Caco-2 (cell line): Measurements from ENCODE around the gene COL24A1. TPM values are rescaled to one million over a fixed set of nuclear protein-coding genes. Genes with fewer than 3 reads are reported as not detected.

Source experiments
- BruUV-seq: library from RNA; stranded (reverse); fragments of 400-500 nt; replicated peaks from 2 replicates; lab custom pipeline; 2021; lab: Mats Ljungman, UMichigan
- CTCF ChIA-PET: fragments of 300-600 bp; sonication (Branson Sonifier 250); formaldehyde crosslinking; loops from one replicate; lab custom pipeline; 2022; ENCODE audit warnings: antibody characterized with exemption; lab: Charles Lee
- POLR2A ChIA-PET: fragments of 300-600 bp; sonication (Branson Sonifier 250); formaldehyde crosslinking; loops from one replicate; lab custom pipeline; 2022; ENCODE audit warnings: antibody characterized with exemption; lab: Charles Lee
- DNase-seq, 2 experiments: peaks; one replicate each; pipeline versions ENCODE4 v3.0.0 to v3.0.0-alpha.2; 2020 to 2022
- H3K27me3 ChIP-seq: replicated peaks from 2 replicates; pipeline ENCODE4 v1.6.0; 2011; ENCODE audit warnings: low read length; ENCODE audit not compliant: control insufficient read depth, insufficient read depth
- H3K36me3 ChIP-seq: 2 replicates; pipeline ENCODE4 v1.5.1; 2011; ENCODE audit warnings: low read length; ENCODE audit not compliant: control insufficient read depth, insufficient read depth
- H3K4me1 ChIP-seq: fragments of 250-450 bp; sonication (Bioruptor Pico); 2 replicates; pipeline ENCODE4 v1.5.1; 2020; ENCODE audit warnings: mild to moderate bottlenecking
- H3K4me3 ChIP-seq: 2 replicates; pipeline ENCODE4 v1.5.1; 2011; ENCODE audit warnings: low read depth, mild to moderate bottlenecking, control low read depth, low read length
- H3K9me3 ChIP-seq: fragments of 250-450 bp; sonication (Bioruptor Pico); 2 replicates; pipeline ENCODE4 v1.5.1; 2020; ENCODE audit warnings: mild to moderate bottlenecking, moderate library complexity
- H3K27ac Mint-ChIP-seq: one replicate; pipeline ENCODE4 v1.8.0; 2022; ENCODE audit warnings: mixed read lengths; ENCODE audit not compliant: unreplicated experiment
- H3K27me3 Mint-ChIP-seq: one replicate; pipeline ENCODE4 v1.8.0; 2022; ENCODE audit warnings: mixed read lengths; ENCODE audit not compliant: insufficient read depth, unreplicated experiment
- H3K36me3 Mint-ChIP-seq: one replicate; pipeline ENCODE4 v1.8.0; 2022; ENCODE audit warnings: mild to moderate bottlenecking, mixed read lengths; ENCODE audit not compliant: insufficient read depth, unreplicated experiment
- H3K4me1 Mint-ChIP-seq: one replicate; pipeline ENCODE4 v1.8.0; 2022; ENCODE audit warnings: low read depth, mixed read lengths; ENCODE audit not compliant: unreplicated experiment
- H3K4me3 Mint-ChIP-seq: one replicate; pipeline ENCODE4 v1.8.0; 2022; ENCODE audit warnings: mild to moderate bottlenecking, moderate library complexity, mixed read lengths; ENCODE audit not compliant: unreplicated experiment
- H3K9me3 Mint-ChIP-seq: one replicate; pipeline ENCODE4 v1.8.0; 2022; ENCODE audit warnings: mixed read lengths; ENCODE audit not compliant: unreplicated experiment
- intact Hi-C: fragments of 100-400 bp; cut with micrococcal nuclease; formaldehyde crosslinking; loops from one replicate; pipeline ENCODE4 v1.10.0; 2022; ENCODE audit not compliant: unreplicated experiment
- total RNA-seq: library from RNA; stranded (reverse); gene quantifications from 2 replicates; pipeline ENCODE4 v1.2.3, GENCODE V29; 2022
- TF ChIP-seq, protein P1 (sequence below), 2 experiments: fragments of 200-600 bp in 1 of 2; IDR thresholded peaks; 1 replicate in 1 of 2; 2 replicates in 1 of 2; pipeline versions ENCODE4 v1.5.1 to v1.8.0; 2011 to 2022; ENCODE audit warnings: antibody characterized with exemption in 1 of 2, control low read depth in 1 of 2, inconsistent platforms in 1 of 2, low read depth in 1 of 2, low read length in 1 of 2, mild to moderate bottlenecking in 1 of 2, moderate library complexity in 1 of 2; ENCODE audit not compliant: insufficient read depth in 1 of 2, severe bottlenecking in 1 of 2, unreplicated experiment in 1 of 2

The COL24A1 gene
- total RNA-seq, 1 experiment from 2014 or later = 0.07 TPM

GRCh38 chr1:86018283-86018923 lies 138.2 kb downstream of the COL24A1 start:
- ChIA-PET CTCF (interaction anchor here (0.6 to 1.0 kb wide), 3 partner anchors 258 to 710 kb away, joined by 3 read pairs; no protein-coding TSS in a partner anchor), POLR2A (no interaction called here)
- intact Hi-C loops = loop anchor here (1.0 kb wide), 3 partner anchors 124 to 710 kb away; partner anchors contain the start of gene ZNHIT6
- H3K4me1 Mint-ChIP-seq = no peaks in the 10 kb centered on the region
- no peaks in the 10 kb centered on the region for H3K36me3 ChIP-seq
- H3K4me3 ChIP-seq = no peak overlapping the region
- no peaks in the 10 kb centered on the region for H3K27me3 ChIP-seq
- no TSS peak for BruUV-seq
- no peaks in the 10 kb centered on the region for H3K4me1 ChIP-seq
- DNase-seq = peak in 1 of 2 experiments; percentile 8
- TF ChIP-seq, protein P1, sequence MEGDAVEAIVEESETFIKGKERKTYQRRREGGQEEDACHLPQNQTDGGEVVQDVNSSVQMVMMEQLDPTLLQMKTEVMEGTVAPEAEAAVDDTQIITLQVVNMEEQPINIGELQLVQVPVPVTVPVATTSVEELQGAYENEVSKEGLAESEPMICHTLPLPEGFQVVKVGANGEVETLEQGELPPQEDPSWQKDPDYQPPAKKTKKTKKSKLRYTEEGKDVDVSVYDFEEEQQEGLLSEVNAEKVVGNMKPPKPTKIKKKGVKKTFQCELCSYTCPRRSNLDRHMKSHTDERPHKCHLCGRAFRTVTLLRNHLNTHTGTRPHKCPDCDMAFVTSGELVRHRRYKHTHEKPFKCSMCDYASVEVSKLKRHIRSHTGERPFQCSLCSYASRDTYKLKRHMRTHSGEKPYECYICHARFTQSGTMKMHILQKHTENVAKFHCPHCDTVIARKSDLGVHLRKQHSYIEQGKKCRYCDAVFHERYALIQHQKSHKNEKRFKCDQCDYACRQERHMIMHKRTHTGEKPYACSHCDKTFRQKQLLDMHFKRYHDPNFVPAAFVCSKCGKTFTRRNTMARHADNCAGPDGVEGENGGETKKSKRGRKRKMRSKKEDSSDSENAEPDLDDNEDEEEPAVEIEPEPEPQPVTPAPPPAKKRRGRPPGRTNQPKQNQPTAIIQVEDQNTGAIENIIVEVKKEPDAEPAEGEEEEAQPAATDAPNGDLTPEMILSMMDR (IDR thresholded peaks at IDR 0.05; ENCODE audit: insufficient read depth in 1 of 2, low read depth in 1 of 2, low read length in 1 of 2, severe bottlenecking in 1 of 2, unreplicated experiment in 1 of 2) = peak; percentile 41 to 57
- H3K9me3 Mint-ChIP-seq = no peaks in the 10 kb centered on the region
- H3K27ac Mint-ChIP-seq = no peak overlapping the region
- no peaks in the 10 kb centered on the region for H3K9me3 ChIP-seq
- no peaks in the 10 kb centered on the region for H3K27me3 Mint-ChIP-seq
- no peaks in the 10 kb centered on the region for H3K36me3 Mint-ChIP-seq
- H3K4me3 Mint-ChIP-seq = no peak overlapping the region

DNA sequence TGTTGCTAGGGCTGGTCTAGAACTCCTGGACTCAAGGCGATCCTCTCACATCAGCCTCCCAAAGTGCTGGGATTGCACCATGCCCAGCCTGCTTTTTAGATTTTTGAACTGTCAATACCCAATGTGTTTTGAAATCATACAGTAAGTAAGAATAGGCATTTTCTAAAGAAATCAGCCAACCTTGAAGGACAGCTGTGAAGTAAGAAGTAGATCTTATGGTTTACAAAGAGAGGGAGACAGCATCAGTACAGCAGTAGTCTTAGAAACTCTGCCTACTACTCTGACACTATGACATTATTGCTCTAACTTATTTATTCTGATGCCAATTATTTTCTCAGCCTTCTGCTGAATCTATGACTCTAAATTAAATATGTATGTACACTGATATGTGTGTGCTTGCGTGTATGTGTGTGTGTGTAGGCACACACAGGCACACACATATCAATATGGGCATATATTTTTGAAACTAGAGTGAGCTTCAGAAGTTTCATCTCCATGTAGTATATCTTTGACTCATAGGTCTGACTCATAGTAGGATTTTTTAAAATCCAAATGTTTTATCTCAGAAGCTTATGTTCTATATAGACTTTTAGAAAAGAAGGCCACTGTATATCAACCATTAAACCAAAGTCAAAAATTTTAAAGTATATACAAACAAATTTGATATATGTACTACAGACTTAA lies 140.4 kb downstream of the COL24A1 start:
- TF ChIP-seq, protein P1 (IDR thresholded peaks at IDR 0.05; ENCODE audit: insufficient read depth in 1 of 2, low read depth in 1 of 2, low read length in 1 of 2, severe bottlenecking in 1 of 2, unreplicated experiment in 1 of 2) = no peak
- no peak overlapping the region for H3K4me3 Mint-ChIP-seq
- H3K36me3 ChIP-seq = no peaks in the 10 kb centered on the region
- no peaks in the 10 kb centered on the region for H3K36me3 Mint-ChIP-seq
- H3K9me3 Mint-ChIP-seq = no peaks in the 10 kb centered on the region
- ChIA-PET POLR2A (interaction anchor here (0.5 kb wide), 1 partner anchor 791 kb away, joined by 4 read pairs; no protein-coding TSS in a partner anchor), CTCF (no interaction called here)
- H3K4me3 ChIP-seq = no peak overlapping the region
- no peak for DNase-seq
- no TSS peak for BruUV-seq
- no peaks in the 10 kb centered on the region for H3K4me1 Mint-ChIP-seq
- no peaks in the 10 kb centered on the region for H3K27me3 ChIP-seq
- no peak overlapping the region for H3K27ac Mint-ChIP-seq
- H3K9me3 ChIP-seq = no peaks in the 10 kb centered on the region
- no peaks in the 10 kb centered on the region for H3K4me1 ChIP-seq
- intact Hi-C loops = no loop called here
- H3K27me3 Mint-ChIP-seq = peaks cover 4% of the 10 kb centered on the region

DNA sequence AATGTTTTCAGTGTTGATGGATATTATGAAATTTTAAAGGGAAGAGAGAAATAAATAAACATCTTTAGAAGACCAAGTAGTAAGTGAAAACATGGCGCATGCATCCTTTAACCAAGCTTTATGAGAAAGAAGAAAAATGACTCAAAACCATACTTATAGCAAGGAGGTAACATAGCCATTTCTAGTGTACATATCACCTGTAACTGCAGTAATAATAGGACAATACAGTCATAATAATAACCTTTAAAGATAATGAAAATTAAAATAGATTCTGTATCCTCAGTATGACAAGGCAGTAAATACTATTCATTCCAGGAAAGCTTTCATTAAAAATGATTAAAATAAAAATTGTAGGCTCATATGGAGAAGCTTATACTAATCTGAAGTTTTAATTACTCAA lies 141.2 kb downstream of the COL24A1 start:
- DNase-seq = no peak
- intact Hi-C loops = no loop called here
- ChIA-PET POLR2A (no interaction called here), CTCF (no interaction called here)
- H3K27me3 ChIP-seq = no peaks in the 10 kb centered on the region
- Mint-ChIP-seq H3K27ac (no peak overlapping the region), H3K9me3 (no peaks in the 10 kb centered on the region), H3K4me1 (no peaks in the 10 kb centered on the region), H3K27me3 (peaks cover 4% of the 10 kb centered on the region), H3K4me3 (no peak overlapping the region), H3K36me3 (no peaks in the 10 kb centered on the region)
- TF ChIP-seq, protein P1 (IDR thresholded peaks at IDR 0.05; ENCODE audit: insufficient read depth in 1 of 2, low read depth in 1 of 2, low read length in 1 of 2, severe bottlenecking in 1 of 2, unreplicated experiment in 1 of 2) = no peak
- H3K4me3 ChIP-seq = no peak overlapping the region
- no peaks in the 10 kb centered on the region for H3K4me1 ChIP-seq
- BruUV-seq = no TSS peak
- no peaks in the 10 kb centered on the region for H3K36me3 ChIP-seq
- H3K9me3 ChIP-seq = no peaks in the 10 kb centered on the region
